SJSA1 (cell line): ENCODE measurements around the gene NDFIP2. TPM values are rescaled to one million over a fixed set of nuclear protein-coding genes. Genes with fewer than 3 reads are reported as not detected.
"Not testable (repeated sequence)": the region's sequence is repeated elsewhere in the genome, so short reads cannot be mapped to it uniquely, and the experiment has no call there.

ENCODE experiments used
- DNase-seq, 2 experiments: peaks; one replicate each; pipeline ENCODE4 v3.0.0-alpha.2; 2015 to 2020; ENCODE audit warnings: low spot score in 2 of 2, low read depth in 1 of 2
- H3K27ac ChIP-seq: fragments of 250-450 bp; sonication (Bioruptor Pico); 2 replicates; pipeline ENCODE4 v1.5.1; 2020; ENCODE audit warnings: mild to moderate bottlenecking, moderate library complexity
- H3K27me3 ChIP-seq: fragments of 250-450 bp; sonication (Bioruptor Pico); replicated peaks from 2 replicates; pipeline ENCODE4 v1.5.1; 2020; ENCODE audit warnings: mild to moderate bottlenecking, moderate library complexity
- H3K36me3 ChIP-seq: fragments of 250-450 bp; sonication (Bioruptor Pico); 2 replicates; pipeline ENCODE4 v1.5.1; 2020; ENCODE audit warnings: mild to moderate bottlenecking
- H3K4me1 ChIP-seq: fragments of 250-450 bp; sonication (Bioruptor Pico); replicated peaks from 2 replicates; pipeline ENCODE4 v1.6.1; 2021; ENCODE audit warnings: mild to moderate bottlenecking
- H3K4me3 ChIP-seq: fragments of 250-450 bp; sonication (Bioruptor Pico); 2 replicates; pipeline ENCODE4 v1.5.1; 2020; ENCODE audit warnings: mild to moderate bottlenecking
- H3K9me3 ChIP-seq: fragments of 250-450 bp; sonication (Bioruptor Pico); replicated peaks from 2 replicates; pipeline ENCODE4 v1.5.1; 2020; ENCODE audit warnings: mild to moderate bottlenecking
- total RNA-seq: library from RNA; depleted of rRNA; stranded (reverse); fragments of >200 nt; shearing (Covaris generic); gene quantifications from 2 replicates; pipeline ENCODE4 v1.2.3, GENCODE V29; 2014; rRNA removed

Gene NDFIP2
- total RNA-seq, 1 experiment from 2014 or later = 110 TPM

GRCh38 chr13:79582896-79583295 is 101.9 kb downstream of the NDFIP2 start:
- Histone ChIP-seq H3K4me1 (no peaks in the 10 kb centered on the region), H3K36me3 (no peaks in the 10 kb centered on the region), H3K4me3 (no peak overlapping the region), H3K27ac (no peak overlapping the region), H3K27me3 (no peaks in the 10 kb centered on the region), H3K9me3 (peaks cover 25% of the 10 kb centered on the region; the same call in 1 of the 2 replicates)
- no peak for DNase-seq

GRCh38 chr13:79585033-79585432 is 104.1 kb downstream of the NDFIP2 start:
- Histone ChIP-seq H3K27ac (no peak overlapping the region), H3K4me3 (no peak overlapping the region), H3K36me3 (no peaks in the 10 kb centered on the region), H3K27me3 (no peaks in the 10 kb centered on the region), H3K4me1 (no peaks in the 10 kb centered on the region), H3K9me3 (peaks cover 25% of the 10 kb centered on the region; the same call in 1 of the 2 replicates)
- DNase-seq = no peak

GRCh38 chr13:79589603-79590393 is 108.8 kb downstream of the NDFIP2 start:
- no peak for DNase-seq
- Histone ChIP-seq H3K36me3 (no peaks in the 10 kb centered on the region), H3K27ac (no peak overlapping the region), H3K27me3 (no peaks in the 10 kb centered on the region), H3K4me1 (no peaks in the 10 kb centered on the region), H3K9me3 (peaks cover 16% of the 10 kb centered on the region; the same call in 1 of the 2 replicates), H3K4me3 (no peak overlapping the region)

- no peak overlapping the region for H3K4me3 ChIP-seq
- H3K36me3 ChIP-seq = no peaks in the 10 kb centered on the region
- peaks cover 11% of the 10 kb centered on the region; the same call in 1 of the 2 replicates for H3K9me3 ChIP-seq
- no peak overlapping the region for H3K27ac ChIP-seq
- H3K4me1 ChIP-seq = no peaks in the 10 kb centered on the region
- no peaks in the 10 kb centered on the region for H3K27me3 ChIP-seq
- DNase-seq = no peak
These were observed 109.4 kb downstream of the NDFIP2 start for GRCh38 chr13:79590394-79590676.

GRCh38 chr13:79591493-79591892 is 110.5 kb downstream of the NDFIP2 start:
- H3K27ac ChIP-seq = no peak overlapping the region
- no peak overlapping the region for H3K4me3 ChIP-seq
- peaks cover 8% of the 10 kb centered on the region; the same call in 1 of the 2 replicates for H3K9me3 ChIP-seq
- no peaks in the 10 kb centered on the region for H3K27me3 ChIP-seq
- no peaks in the 10 kb centered on the region for H3K4me1 ChIP-seq
- H3K36me3 ChIP-seq = no peaks in the 10 kb centered on the region
- no peak for DNase-seq

GRCh38 chr13:79593121-79593520 is 112.2 kb downstream of the NDFIP2 start:
- no peak for DNase-seq
- H3K4me3 ChIP-seq = no peak overlapping the region
- no peaks in the 10 kb centered on the region for H3K27me3 ChIP-seq
- no peak overlapping the region for H3K27ac ChIP-seq
- H3K4me1 ChIP-seq = no peaks in the 10 kb centered on the region
- H3K9me3 ChIP-seq = 0 out of 2 replicates have a peak, but pooled peaks cover 2% of the 10 kb centered on the region
- no peaks in the 10 kb centered on the region for H3K36me3 ChIP-seq

- no peaks in the 10 kb centered on the region for H3K4me1 ChIP-seq
- H3K9me3 ChIP-seq = 0 out of 2 replicates have a peak, but pooled peaks cover 2% of the 10 kb centered on the region
- H3K36me3 ChIP-seq = no peaks in the 10 kb centered on the region
- no peak overlapping the region for H3K27ac ChIP-seq
- no peaks in the 10 kb centered on the region for H3K27me3 ChIP-seq
- H3K4me3 ChIP-seq = no peak overlapping the region
- DNase-seq = no peak
These were observed 112.8 kb downstream of the NDFIP2 start for GRCh38 chr13:79593641-79594275.

GRCh38 chr13:79600146-79600545 is 119.2 kb downstream of the NDFIP2 start:
- H3K27me3 ChIP-seq = not testable (repeated sequence)

GRCh38 chr13:79602936-79603335 is 122.0 kb downstream of the NDFIP2 start:
- DNase-seq = no peak

More at GRCh38 chr13:79600146-79600545, 119.2 kb downstream of the NDFIP2 start:
- not testable (repeated sequence) for DNase-seq, H3K9me3 ChIP-seq, H3K36me3 ChIP-seq, H3K4me1 ChIP-seq, H3K27ac ChIP-seq, H3K4me3 ChIP-seq

GRCh38 chr13:79604752-79605151 is 123.8 kb downstream of the NDFIP2 start:
- no peaks in the 10 kb centered on the region for H3K27me3 ChIP-seq
- no peaks in the 10 kb centered on the region for H3K4me1 ChIP-seq
- H3K4me3 ChIP-seq = no peak overlapping the region
- H3K27ac ChIP-seq = no peak overlapping the region
- H3K36me3 ChIP-seq = no peaks in the 10 kb centered on the region
- H3K9me3 ChIP-seq = no peaks in the 10 kb centered on the region
- no peak for DNase-seq

More at GRCh38 chr13:79602936-79603335, 122.0 kb downstream of the NDFIP2 start:
- no peaks in the 10 kb centered on the region for H3K4me1 ChIP-seq
- H3K27me3 ChIP-seq = no peaks in the 10 kb centered on the region
- no peak overlapping the region for H3K27ac ChIP-seq
- H3K36me3 ChIP-seq = no peaks in the 10 kb centered on the region
- H3K4me3 ChIP-seq = no peak overlapping the region
- no peaks in the 10 kb centered on the region for H3K9me3 ChIP-seq

Other genes starting within 250 kb of the NDFIP2 start
- 14.5 and 25.4 TPM in 2 replicates for gene RBM26, start 74.9 kb upstream of the NDFIP2 start, total RNA-seq